ENCODE data around the gene PIGL. TPM values are rescaled to one million over a fixed set of nuclear protein-coding genes. Genes with fewer than 3 reads are reported as not detected.

Gene PIGL
- total RNA-seq (2021; fragmentation: NEBNext Ultra II Directional; extraction: Animal tissue kit (Norgen Biotek cat#: 25700)) = 10 to 100 TPM; 12.0 to 15.5 (median 14.9) TPM
- long read RNA-seq, partial matches to known transcripts = 0 of 9 reads
- long read RNA-seq, other reads (novel, unspliced or antisense) = 2 of 9 reads

DNA sequence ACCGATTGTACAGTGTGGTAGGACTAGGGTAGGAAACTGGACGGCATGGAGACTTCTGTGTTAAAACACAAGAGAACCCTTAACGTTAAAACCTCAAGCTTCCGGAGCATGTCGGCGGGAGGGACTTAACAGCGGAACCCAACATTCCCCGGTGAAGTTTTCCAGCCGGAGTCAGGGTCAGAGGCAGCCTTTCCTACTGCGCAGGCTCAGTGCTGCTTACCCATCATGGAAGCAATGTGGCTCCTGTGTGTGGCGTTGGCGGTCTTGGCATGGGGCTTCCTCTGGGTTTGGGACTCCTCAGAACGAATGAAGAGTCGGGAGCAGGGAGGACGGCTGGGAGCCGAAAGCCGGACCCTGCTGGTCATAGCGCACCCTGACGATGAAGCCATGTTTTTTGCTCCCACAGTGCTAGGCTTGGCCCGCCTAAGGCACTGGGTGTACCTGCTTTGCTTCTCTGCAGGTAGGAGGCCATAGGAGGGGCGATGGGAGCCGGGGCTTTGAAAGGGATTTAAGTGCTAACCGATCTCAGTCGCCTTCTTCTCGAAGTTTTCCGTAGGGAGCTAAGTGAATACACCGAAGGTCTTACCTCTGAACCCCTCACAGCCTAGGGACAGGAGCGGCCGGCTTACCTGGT is at the start of gene PIGL:
PIGL (plus strand) TSS at position 209 of the 634 bp plus-strand sequence; CDS start at position 226, 17 bp downstream.
- DNase-seq = peak; percentile 86
- peaks cover 37% of the 10 kb centered on the region for H3K4me1 Mint-ChIP-seq (ENCODE audit: low read depth)
- peak within 1 kb of the TSS; percentile 93 for H3K27ac Mint-ChIP-seq
- H3K27me3 Mint-ChIP-seq (ENCODE audit: insufficient read depth) = no peaks in the 10 kb centered on the region
- H3K36me3 Mint-ChIP-seq (ENCODE audit: low read depth) = peaks cover 5% of the 10 kb centered on the region; the same call in 1 of the 2 replicates
- peaks cover 4% of the 10 kb centered on the region; the same call in 1 of the 2 replicates for H3K9me3 Mint-ChIP-seq
- TF ChIP-seq CTCF (IDR thresholded peaks at IDR 0.05) = no peak
- H3K4me3 Mint-ChIP-seq = peak within 1 kb of the TSS; percentile 98

DNA sequence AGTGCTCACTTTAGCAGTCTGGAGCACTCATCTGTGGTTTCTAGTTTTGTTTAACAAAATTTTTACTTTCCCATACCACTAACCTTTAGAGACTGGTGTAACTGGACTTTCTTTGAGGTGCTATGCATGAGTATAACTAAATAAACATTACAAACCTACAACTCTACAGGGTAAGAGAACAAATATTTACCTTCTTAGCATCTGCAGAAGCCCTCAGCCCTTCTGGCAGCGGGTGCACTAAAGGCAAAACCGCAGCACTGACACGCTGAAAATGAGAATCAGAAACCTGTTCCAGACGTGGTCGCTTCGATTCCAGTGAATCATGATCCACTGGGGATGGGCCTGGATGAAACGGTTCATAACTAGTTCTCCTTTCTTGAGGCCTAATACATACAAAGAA is 45.4 kb upstream of the PIGL start:
- Mint-ChIP-seq H3K4me3 (no peak overlapping the region), H3K4me1 (ENCODE audit: low read depth) (peaks cover 3% of the 10 kb centered on the region; the same call in 1 of the 2 replicates), H3K27me3 (ENCODE audit: insufficient read depth) (no peaks in the 10 kb centered on the region), H3K27ac (no peak overlapping the region), H3K36me3 (ENCODE audit: low read depth) (peaks cover 16% of the 10 kb centered on the region), H3K9me3 (no peaks in the 10 kb centered on the region)
- no peak for DNase-seq
- TF ChIP-seq CTCF (IDR thresholded peaks at IDR 0.05) = no peak

DNA sequence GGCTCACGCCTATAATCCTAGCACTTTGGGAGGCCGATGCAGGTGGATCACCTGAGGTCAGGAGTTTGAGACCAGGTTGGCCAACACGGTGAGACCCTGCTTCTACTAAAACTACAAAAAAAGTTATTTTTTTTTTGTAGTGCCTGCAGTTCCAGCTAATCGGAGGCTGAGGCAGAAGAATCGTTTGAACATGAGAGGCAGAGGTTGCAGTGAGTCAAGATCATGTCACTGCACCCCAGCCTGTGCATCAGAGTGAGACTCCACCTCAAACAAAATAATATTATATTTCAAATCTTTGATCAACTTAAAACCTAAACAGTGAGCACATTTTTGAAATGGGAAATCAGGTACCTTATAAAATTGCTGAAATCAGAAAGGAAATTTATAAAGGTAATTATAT is 38.2 kb upstream of the PIGL start:
- Mint-ChIP-seq H3K4me1 (ENCODE audit: low read depth) (peaks cover 19% of the 10 kb centered on the region; the same call in 1 of the 2 replicates), H3K4me3 (no peak overlapping the region), H3K27ac (no peak overlapping the region), H3K36me3 (ENCODE audit: low read depth) (peaks cover 21% of the 10 kb centered on the region), H3K27me3 (ENCODE audit: insufficient read depth) (no peaks in the 10 kb centered on the region), H3K9me3 (no peaks in the 10 kb centered on the region)
- no peak for TF ChIP-seq CTCF (IDR thresholded peaks at IDR 0.05)
- DNase-seq = no peak

GRCh38 chr17:16181581-16181980 is 35.4 kb upstream of the PIGL start:
- Mint-ChIP-seq H3K9me3 (no peaks in the 10 kb centered on the region), H3K36me3 (ENCODE audit: low read depth) (peaks cover 42% of the 10 kb centered on the region), H3K27me3 (ENCODE audit: insufficient read depth) (no peaks in the 10 kb centered on the region), H3K27ac (no peak overlapping the region; the same call in 1 of the 2 replicates), H3K4me3 (no peak overlapping the region), H3K4me1 (ENCODE audit: low read depth) (peaks cover 25% of the 10 kb centered on the region)
- DNase-seq = no peak
- no peak for TF ChIP-seq CTCF (IDR thresholded peaks at IDR 0.05)

- no peaks in the 10 kb centered on the region for H3K9me3 Mint-ChIP-seq
- peaks cover 35% of the 10 kb centered on the region for H3K4me1 Mint-ChIP-seq (ENCODE audit: low read depth)
- H3K27ac Mint-ChIP-seq = no peak overlapping the region
These were observed 29.4 kb upstream of the PIGL start for GRCh38 chr17:16187642-16188041.

More at GRCh38 chr17:16187642-16188041, 29.4 kb upstream of the PIGL start:
- TF ChIP-seq CTCF (IDR thresholded peaks at IDR 0.05) = no peak
- H3K36me3 Mint-ChIP-seq (ENCODE audit: low read depth) = peaks cover 36% of the 10 kb centered on the region
- H3K4me3 Mint-ChIP-seq = no peak overlapping the region
- H3K27me3 Mint-ChIP-seq (ENCODE audit: insufficient read depth) = peaks cover 3% of the 10 kb centered on the region; the same call in 1 of the 2 replicates
- no peak for DNase-seq

Data from HFFc6 (cell line).